PFSK-1 (cell line): ENCODE measurements around the gene ARNT2.

ENCODE experiments used
- POLR2AphosphoS5 ChIP-seq: IDR thresholded peaks from 2 replicates; pipeline ENCODE4 v1.6.1; 2012; ENCODE audit warnings: low read depth, mild to moderate bottlenecking, control low read depth, low read length, moderate library complexity
- SIN3A ChIP-seq: IDR thresholded peaks from 2 replicates; pipeline ENCODE4 v1.6.1; 2012; ENCODE audit warnings: mild to moderate bottlenecking, low read length, moderate library complexity, borderline replicate concordance; ENCODE audit not compliant: insufficient read depth
- TF ChIP-seq, protein P1 (sequence below), 2 experiments: IDR thresholded peaks; 2 replicates each; pipeline versions ENCODE4 v1.6.1 to v1.8.0; 2011 to 2012; ENCODE audit warnings: low read depth in 2 of 2, low read length in 2 of 2, control low read depth in 1 of 2, inconsistent platforms in 1 of 2, mild to moderate bottlenecking in 1 of 2, moderate library complexity in 1 of 2; ENCODE audit not compliant: insufficient read depth in 1 of 2

DNA sequence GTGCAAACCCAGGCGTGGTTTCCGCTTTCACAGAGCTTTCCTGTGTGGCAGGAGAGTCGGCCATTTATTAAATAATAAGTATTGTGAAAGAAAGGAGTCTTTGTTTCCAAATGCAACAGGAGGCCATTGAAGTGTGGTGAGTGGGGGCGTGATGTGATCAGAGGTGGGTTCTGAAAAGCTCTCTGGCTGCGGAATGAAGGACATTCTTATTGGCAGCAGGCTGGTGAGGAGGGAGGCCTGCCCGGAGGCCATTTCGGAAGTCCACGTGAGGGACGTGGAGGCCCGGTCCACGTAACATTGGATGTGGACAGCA lies 11.1 kb downstream of the ARNT2 start:
- no peak for TF ChIP-seq SIN3A
- no peak for TF ChIP-seq POLR2AphosphoS5
- TF ChIP-seq, protein P1, sequence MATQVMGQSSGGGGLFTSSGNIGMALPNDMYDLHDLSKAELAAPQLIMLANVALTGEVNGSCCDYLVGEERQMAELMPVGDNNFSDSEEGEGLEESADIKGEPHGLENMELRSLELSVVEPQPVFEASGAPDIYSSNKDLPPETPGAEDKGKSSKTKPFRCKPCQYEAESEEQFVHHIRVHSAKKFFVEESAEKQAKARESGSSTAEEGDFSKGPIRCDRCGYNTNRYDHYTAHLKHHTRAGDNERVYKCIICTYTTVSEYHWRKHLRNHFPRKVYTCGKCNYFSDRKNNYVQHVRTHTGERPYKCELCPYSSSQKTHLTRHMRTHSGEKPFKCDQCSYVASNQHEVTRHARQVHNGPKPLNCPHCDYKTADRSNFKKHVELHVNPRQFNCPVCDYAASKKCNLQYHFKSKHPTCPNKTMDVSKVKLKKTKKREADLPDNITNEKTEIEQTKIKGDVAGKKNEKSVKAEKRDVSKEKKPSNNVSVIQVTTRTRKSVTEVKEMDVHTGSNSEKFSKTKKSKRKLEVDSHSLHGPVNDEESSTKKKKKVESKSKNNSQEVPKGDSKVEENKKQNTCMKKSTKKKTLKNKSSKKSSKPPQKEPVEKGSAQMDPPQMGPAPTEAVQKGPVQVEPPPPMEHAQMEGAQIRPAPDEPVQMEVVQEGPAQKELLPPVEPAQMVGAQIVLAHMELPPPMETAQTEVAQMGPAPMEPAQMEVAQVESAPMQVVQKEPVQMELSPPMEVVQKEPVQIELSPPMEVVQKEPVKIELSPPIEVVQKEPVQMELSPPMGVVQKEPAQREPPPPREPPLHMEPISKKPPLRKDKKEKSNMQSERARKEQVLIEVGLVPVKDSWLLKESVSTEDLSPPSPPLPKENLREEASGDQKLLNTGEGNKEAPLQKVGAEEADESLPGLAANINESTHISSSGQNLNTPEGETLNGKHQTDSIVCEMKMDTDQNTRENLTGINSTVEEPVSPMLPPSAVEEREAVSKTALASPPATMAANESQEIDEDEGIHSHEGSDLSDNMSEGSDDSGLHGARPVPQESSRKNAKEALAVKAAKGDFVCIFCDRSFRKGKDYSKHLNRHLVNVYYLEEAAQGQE (IDR thresholded peaks at IDR 0.05; ENCODE audit: insufficient read depth in 1 of 2, low read depth in 2 of 2, low read length in 2 of 2) = no peak
